BJ (cell line): ENCODE results near the gene LRP8. TPM values are rescaled to one million over a fixed set of nuclear protein-coding genes. Genes with fewer than 3 reads are reported as not detected.

ENCODE experiments used
- CTCF ChIA-PET: fragments of 350-600 bp; formaldehyde crosslinking; extraction: SDS; loops from one replicate; lab custom pipeline; 2021; ENCODE audit warnings: antibody characterized with exemption, inconsistent platforms; lab: Yijun Ruan, JAX
- POLR2A ChIA-PET: fragments of 300-600 bp; sonication (Branson Sonifier 250); formaldehyde crosslinking; extraction: SDS; loops from one replicate; lab custom pipeline; 2021; ENCODE audit warnings: antibody characterized with exemption; lab: Charles Lee
- DNase-seq: peaks from one replicate; pipeline ENCODE4 v3.0.0-alpha.2; 2011; ENCODE audit warnings: low read depth
- H3K27me3 ChIP-seq: 2 replicates; pipeline ENCODE4 v1.6.0; 2011; ENCODE audit warnings: low read length; ENCODE audit not compliant: control insufficient read depth, insufficient read depth
- H3K36me3 ChIP-seq: 2 replicates; pipeline ENCODE4 v1.5.1; 2011; ENCODE audit warnings: low read length; ENCODE audit not compliant: control insufficient read depth, insufficient read depth
- H3K4me3 ChIP-seq: 2 replicates; pipeline ENCODE4 v1.5.1; 2011; ENCODE audit warnings: low read depth, mild to moderate bottlenecking, control low read depth, low read length
- polyA plus RNA-seq: library from polyadenylated mRNA; depleted of rRNA; stranded (reverse); fragments of >200 nt; gene quantifications from 2 replicates; pipeline ENCODE4 v1.2.3, GENCODE V29; 2011
- TF ChIP-seq, protein P1 (sequence below): IDR thresholded peaks from 2 replicates; pipeline ENCODE4 v1.5.1; 2011; ENCODE audit warnings: low read depth, mild to moderate bottlenecking, control low read depth, inconsistent platforms, low read length, moderate library complexity; ENCODE audit not compliant: insufficient read depth

LRP8 gene
- polyA plus RNA-seq, 1 experiment: 18.2 TPM

GRCh38 chr1:53339736-53340635, 12.1 kb upstream of the LRP8 start:
- ChIA-PET POLR2A (no interaction called here), CTCF (no interaction called here)
- Histone ChIP-seq H3K27me3 (no peaks in the 10 kb centered on the region), H3K36me3 (no peaks in the 10 kb centered on the region), H3K4me3 (no peak overlapping the region)
- TF ChIP-seq, protein P1, sequence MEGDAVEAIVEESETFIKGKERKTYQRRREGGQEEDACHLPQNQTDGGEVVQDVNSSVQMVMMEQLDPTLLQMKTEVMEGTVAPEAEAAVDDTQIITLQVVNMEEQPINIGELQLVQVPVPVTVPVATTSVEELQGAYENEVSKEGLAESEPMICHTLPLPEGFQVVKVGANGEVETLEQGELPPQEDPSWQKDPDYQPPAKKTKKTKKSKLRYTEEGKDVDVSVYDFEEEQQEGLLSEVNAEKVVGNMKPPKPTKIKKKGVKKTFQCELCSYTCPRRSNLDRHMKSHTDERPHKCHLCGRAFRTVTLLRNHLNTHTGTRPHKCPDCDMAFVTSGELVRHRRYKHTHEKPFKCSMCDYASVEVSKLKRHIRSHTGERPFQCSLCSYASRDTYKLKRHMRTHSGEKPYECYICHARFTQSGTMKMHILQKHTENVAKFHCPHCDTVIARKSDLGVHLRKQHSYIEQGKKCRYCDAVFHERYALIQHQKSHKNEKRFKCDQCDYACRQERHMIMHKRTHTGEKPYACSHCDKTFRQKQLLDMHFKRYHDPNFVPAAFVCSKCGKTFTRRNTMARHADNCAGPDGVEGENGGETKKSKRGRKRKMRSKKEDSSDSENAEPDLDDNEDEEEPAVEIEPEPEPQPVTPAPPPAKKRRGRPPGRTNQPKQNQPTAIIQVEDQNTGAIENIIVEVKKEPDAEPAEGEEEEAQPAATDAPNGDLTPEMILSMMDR: no peak
- DNase-seq: no peak

GRCh38 chr1:53338423-53338822, 10.6 kb upstream of the LRP8 start:
- no peak overlapping the region for H3K4me3 ChIP-seq
- ChIA-PET POLR2A (no interaction called here), CTCF (no interaction called here)
- no peaks in the 10 kb centered on the region for H3K36me3 ChIP-seq
- no peaks in the 10 kb centered on the region for H3K27me3 ChIP-seq
- no peak for DNase-seq
- TF ChIP-seq, protein P1: no peak

DNA sequence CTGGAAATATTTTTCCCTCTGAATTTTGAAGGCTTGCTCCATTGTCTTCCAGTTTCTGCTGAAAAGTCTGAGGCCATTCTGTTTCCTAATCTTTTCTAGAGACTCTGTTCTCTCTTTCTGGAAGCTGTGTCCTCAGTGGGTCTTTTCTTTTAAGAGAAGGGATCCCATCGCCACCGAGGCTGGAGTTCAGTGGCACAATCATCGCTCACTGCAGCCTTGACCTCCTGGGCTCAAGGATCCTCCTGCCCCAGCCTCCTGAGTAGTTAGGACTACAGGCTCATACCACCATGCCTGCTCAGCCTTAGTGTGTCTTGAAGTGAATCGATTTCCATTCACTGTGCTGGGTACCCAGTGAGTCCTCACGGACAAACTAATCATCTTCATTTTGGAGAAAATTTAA, 9.6 kb upstream of the LRP8 start:
- TF ChIP-seq, protein P1: no peak
- Histone ChIP-seq H3K36me3 (no peaks in the 10 kb centered on the region), H3K27me3 (no peaks in the 10 kb centered on the region), H3K4me3 (no peak overlapping the region)
- DNase-seq: no peak
- ChIA-PET POLR2A (no interaction called here), CTCF (no interaction called here)

DNA sequence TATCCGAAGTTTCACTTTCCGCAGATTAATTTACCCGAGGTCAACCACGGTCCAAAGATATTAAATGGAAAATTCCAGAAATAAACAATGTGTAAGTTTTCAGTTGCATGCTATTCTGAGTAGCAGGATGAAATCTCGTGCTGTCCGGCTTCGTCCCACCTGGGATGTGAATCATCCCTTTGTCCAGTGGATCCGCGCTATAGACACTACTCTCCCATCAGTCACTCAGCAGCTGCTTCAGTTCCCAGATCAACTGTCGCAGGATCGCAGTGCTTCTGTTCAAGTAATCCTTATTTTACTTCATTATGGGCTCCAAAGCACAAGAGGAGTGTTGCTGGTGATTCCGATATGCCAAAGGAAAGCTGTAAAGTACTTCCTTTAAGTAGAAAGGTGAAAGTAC, 8.3 kb upstream of the LRP8 start:
- TF ChIP-seq, protein P1: no peak
- DNase-seq: no peak
- CTCF ChIA-PET: no interaction called here

DNA sequence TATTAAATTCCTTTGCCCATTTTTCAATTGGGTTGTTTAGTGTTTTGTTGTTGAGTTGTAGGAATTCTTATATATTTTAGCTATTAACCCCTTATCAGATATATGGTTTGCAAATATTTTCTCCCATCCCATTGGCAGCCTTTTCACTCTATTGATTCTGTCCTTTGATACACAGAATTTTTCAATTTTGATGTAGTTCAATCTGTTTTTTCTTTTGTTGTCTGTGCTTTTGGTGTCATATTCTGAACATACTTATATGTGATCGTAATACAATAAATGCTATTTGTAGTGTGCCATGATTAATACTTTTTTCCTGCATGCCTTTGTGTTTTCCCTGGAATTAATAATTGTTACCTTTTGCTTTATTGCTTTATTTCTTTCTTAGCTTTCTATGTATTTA, 7.8 kb upstream of the LRP8 start:
- no peaks in the 10 kb centered on the region for H3K27me3 ChIP-seq
- H3K4me3 ChIP-seq: no peak overlapping the region
- TF ChIP-seq, protein P1: no peak
- no peak for DNase-seq
- ChIA-PET CTCF (no interaction called here), POLR2A (no interaction called here)
- H3K36me3 ChIP-seq: no peaks in the 10 kb centered on the region

More for the DNA sequence above, 8.3 kb upstream of the LRP8 start:
- Histone ChIP-seq H3K4me3 (no peak overlapping the region), H3K27me3 (no peaks in the 10 kb centered on the region), H3K36me3 (no peaks in the 10 kb centered on the region)
- POLR2A ChIA-PET: no interaction called here
